ENCODE results near the gene TNS1. TPM values are rescaled to one million over a fixed set of nuclear protein-coding genes. Genes with fewer than 3 reads are reported as not detected.

Gene TNS1
- total and polyA plus RNA-seq, 10 of the 15 experiments (the other 5 are each of a cell fraction or from before 2014, with no cell fraction given) = 0.05 to 0.44 TPM; not detected in 8

DNA sequence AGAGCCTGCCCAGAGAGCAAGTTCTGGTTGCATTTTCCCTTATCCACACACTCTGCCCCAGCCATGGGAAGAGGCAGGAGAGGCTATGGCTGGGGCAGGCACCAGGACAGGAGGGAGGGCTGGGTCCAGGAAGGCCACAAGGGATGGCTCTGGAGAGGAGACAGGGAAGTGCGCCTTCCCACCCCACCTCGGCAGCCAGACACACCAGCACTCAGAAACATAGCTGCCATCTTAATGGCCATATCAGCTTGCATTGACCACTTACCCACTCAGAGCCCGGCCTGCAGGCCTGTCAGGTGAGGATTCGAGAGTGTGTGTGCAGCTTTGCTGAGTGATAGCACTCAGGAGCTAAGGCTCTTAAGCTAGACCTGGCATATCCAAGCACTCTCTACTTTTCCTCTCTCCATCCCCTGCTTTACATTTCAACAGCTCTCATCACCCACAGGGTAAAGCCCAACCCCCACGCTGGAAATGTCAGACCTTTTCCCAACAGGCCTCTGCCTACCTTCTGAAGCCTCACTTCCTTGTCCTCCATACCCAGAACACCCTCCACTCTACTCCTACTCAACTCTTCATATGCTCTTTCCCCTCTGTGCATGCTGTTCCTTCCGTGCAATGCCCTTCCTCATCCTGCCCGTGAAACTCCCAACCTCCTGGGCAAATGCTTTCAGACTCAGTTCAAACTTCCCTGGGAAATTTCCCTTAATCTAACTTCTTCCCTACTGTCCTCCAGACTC lies 147.9 kb downstream of the TNS1 start:
- ATAC-seq (no peak), DNase-seq (ENCODE audit: low read depth, low spot score) (no peak), FAIRE-seq (no peak)
- no peak overlapping the region for H3K4me3 ChIP-seq
- no peak for TF ChIP-seq GATAD2B (conservative IDR thresholded peaks at IDR 0.05; ENCODE audit: low read depth)
- no peak for TF ChIP-seq RCOR1 (conservative IDR thresholded peaks at IDR 0.05; ENCODE audit: low read depth, low read length)
- no peak for TF ChIP-seq TCF3 (IDR thresholded peaks at IDR 0.05; ENCODE audit: borderline replicate concordance, insufficient read depth, low read depth, low read length)
- TF ChIP-seq JUND (IDR thresholded peaks at IDR 0.05; ENCODE audit: low read depth, low read length) = no peak
- TF ChIP-seq RFX5 (IDR thresholded peaks at IDR 0.05; ENCODE audit: low read depth, low read length) = no peak
- TF ChIP-seq, protein P1, sequence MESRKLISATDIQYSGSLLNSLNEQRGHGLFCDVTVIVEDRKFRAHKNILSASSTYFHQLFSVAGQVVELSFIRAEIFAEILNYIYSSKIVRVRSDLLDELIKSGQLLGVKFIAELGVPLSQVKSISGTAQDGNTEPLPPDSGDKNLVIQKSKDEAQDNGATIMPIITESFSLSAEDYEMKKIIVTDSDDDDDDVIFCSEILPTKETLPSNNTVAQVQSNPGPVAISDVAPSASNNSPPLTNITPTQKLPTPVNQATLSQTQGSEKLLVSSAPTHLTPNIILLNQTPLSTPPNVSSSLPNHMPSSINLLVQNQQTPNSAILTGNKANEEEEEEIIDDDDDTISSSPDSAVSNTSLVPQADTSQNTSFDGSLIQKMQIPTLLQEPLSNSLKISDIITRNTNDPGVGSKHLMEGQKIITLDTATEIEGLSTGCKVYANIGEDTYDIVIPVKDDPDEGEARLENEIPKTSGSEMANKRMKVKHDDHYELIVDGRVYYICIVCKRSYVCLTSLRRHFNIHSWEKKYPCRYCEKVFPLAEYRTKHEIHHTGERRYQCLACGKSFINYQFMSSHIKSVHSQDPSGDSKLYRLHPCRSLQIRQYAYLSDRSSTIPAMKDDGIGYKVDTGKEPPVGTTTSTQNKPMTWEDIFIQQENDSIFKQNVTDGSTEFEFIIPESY (IDR thresholded peaks at IDR 0.05) = no peak
- TF ChIP-seq PAX8 (IDR thresholded peaks at IDR 0.05) = no peak
- no peak for TF ChIP-seq RBBP5 (conservative IDR thresholded peaks at IDR 0.05)
- no peak for TF ChIP-seq SP1 (IDR thresholded peaks at IDR 0.05; ENCODE audit: low read depth, low read length)
- no peak for TF ChIP-seq NFIC (IDR thresholded peaks at IDR 0.05; ENCODE audit: low read depth, low read length)
- intact Hi-C loops (cut with micrococcal nuclease; ENCODE audit: unreplicated experiment) (no loop called here), in situ Hi-C loops (cut with MboI) (no loop called here)
- ChIA-PET SMC1A (ENCODE audit: uncharacterized antibody, unreplicated experiment) (no interaction called here), CTCF (no interaction called here), POLR2A (no interaction called here), RAD21 (ENCODE audit: unreplicated experiment) (no interaction called here)
- H3K9ac ChIP-seq (ENCODE audit: control insufficient read depth, insufficient read depth, low read length) = no peak overlapping the region
- H3K4me1 ChIP-seq (ENCODE audit: control insufficient read depth, insufficient read depth, low read length) = no peaks in the 10 kb centered on the region
- H3K9me3 ChIP-seq (replicated peaks; ENCODE audit: control insufficient read depth, insufficient read depth, low read length) = no peaks in the 10 kb centered on the region
- 48% methylated on average over 7 of the region's 7 CpGs for WGBS (ENCODE audit: insufficient coverage, insufficient replicate concordance, low lambda C conversion rate, missing lambda C conversion rate)
- H3K4me2 ChIP-seq (ENCODE audit: control insufficient read depth, insufficient read depth) = no peak overlapping the region
- no TSS peak for BruUV-seq (replicated peaks)
- H3K27me3 ChIP-seq (replicated peaks in 1 of 2; ENCODE audit: control insufficient read depth in 2 of 2, insufficient read depth in 2 of 2, low read length in 1 of 2) = peaks cover 3 to 4% of the 10 kb centered on the region in 2 experiments
- H3K27ac ChIP-seq (ENCODE audit: control insufficient read depth, insufficient read depth) = no peak overlapping the region
- no peak overlapping the region for H2AFZ ChIP-seq (ENCODE audit: control insufficient read depth, low read depth, low read length)
- H4K20me1 ChIP-seq (ENCODE audit: control insufficient read depth, insufficient read depth) = no peaks in the 10 kb centered on the region
- no peaks in the 10 kb centered on the region for H3K36me3 ChIP-seq (ENCODE audit: control insufficient read depth in 2 of 2, insufficient read depth in 2 of 2, low read length in 1 of 2)
- no peaks in the 10 kb centered on the region for H3K79me2 ChIP-seq (ENCODE audit: control insufficient read depth, insufficient read depth, low read length)
